ENCODE results near the gene VARS2. TPM values are rescaled to one million over a fixed set of nuclear protein-coding genes. Genes with fewer than 3 reads are reported as not detected.
"Not testable (repeated sequence)": the region's sequence is repeated elsewhere in the genome, so short reads cannot be mapped to it uniquely, and the experiment has no call there.

Gene VARS2
- total RNA-seq, 1 donor from 2014 or later = 33.2 TPM

- no peak for DNase-seq (ENCODE audit: low spot score)
Observed at GRCh38 chr6:30898750-30899360, 15.2 kb upstream of the VARS2 start.

GRCh38 chr6:30900863-30901417 lies 13.1 kb upstream of the VARS2 start:
- no peak for DNase-seq (ENCODE audit: low spot score)

- DNase-seq (ENCODE audit: low spot score) = no peak
Observed at GRCh38 chr6:30901436-30901835, 12.6 kb upstream of the VARS2 start.

GRCh38 chr6:30902196-30902595 lies 11.8 kb upstream of the VARS2 start:
- DNase-seq (ENCODE audit: low spot score) = not testable (repeated sequence)

GRCh38 chr6:30902709-30903108 lies 11.3 kb upstream of the VARS2 start:
- no peak for DNase-seq (ENCODE audit: low spot score)

GRCh38 chr6:30903236-30903635 lies 10.8 kb upstream of the VARS2 start:
- no peak for DNase-seq (ENCODE audit: low spot score)

- not testable (repeated sequence) for DNase-seq (ENCODE audit: low spot score)
Observed at GRCh38 chr6:30907290-30907757, 6.7 kb upstream of the VARS2 start.

- DNase-seq (ENCODE audit: low spot score) = peak; percentile 97
Observed at GRCh38 chr6:30907758-30908591, 6.1 kb upstream of the VARS2 start, which contains the start of gene GTF2H4. GTF2H4 (plus strand) TSS chr6:30908207.

- DNase-seq (ENCODE audit: low spot score) = no peak
Observed at GRCh38 chr6:30908700-30909099, 5.3 kb upstream of the VARS2 start.

GRCh38 chr6:30910473-30910872 lies 3.6 kb upstream of the VARS2 start:
- not testable (repeated sequence) for DNase-seq (ENCODE audit: low spot score)

GRCh38 chr6:30912746-30913520 lies 1.1 kb upstream of the VARS2 start:
- no peak for DNase-seq (ENCODE audit: low spot score)

- no peak for DNase-seq (ENCODE audit: low spot score)
Observed at GRCh38 chr6:30913721-30914075, 340 bp upstream of the VARS2 start.

GRCh38 chr6:30914854-30915590 lies 984 bp downstream of the VARS2 start:
- no peak for DNase-seq (ENCODE audit: low spot score)

GRCh38 chr6:30915591-30915946 lies 1.5 kb downstream of the VARS2 start:
- no peak for DNase-seq (ENCODE audit: low spot score)

GRCh38 chr6:30917041-30917440 lies 3.0 kb downstream of the VARS2 start:
- no peak for DNase-seq (ENCODE audit: low spot score)

- DNase-seq (ENCODE audit: low spot score) = no peak
Observed at GRCh38 chr6:30917487-30917886, 3.4 kb downstream of the VARS2 start.

GRCh38 chr6:30918670-30919069 lies 4.6 kb downstream of the VARS2 start:
- DNase-seq (ENCODE audit: low spot score) = no peak

GRCh38 chr6:30922447-30922852 lies 8.4 kb downstream of the VARS2 start:
- no peak for DNase-seq (ENCODE audit: low spot score)

- not testable (repeated sequence) for DNase-seq (ENCODE audit: low spot score)
Observed at GRCh38 chr6:30924040-30924627, 10.1 kb downstream of the VARS2 start.

GRCh38 chr6:30926644-30927043 lies 12.6 kb downstream of the VARS2 start:
- DNase-seq (ENCODE audit: low spot score) = no peak

- not testable (repeated sequence) for DNase-seq (ENCODE audit: low spot score)
Observed at GRCh38 chr6:30927080-30927479, 13.0 kb downstream of the VARS2 start.

Data from ureter (tissue), 1 donor.